OCI-LY3 (cell line): ENCODE data around the gene PLLP.

ENCODE experiments used
- CTCF ChIP-seq: fragments of 200-600, 300-600 bp; sonication (generic); IDR thresholded peaks from 2 replicates; pipeline ENCODE4 v1.5.1; 2014; ENCODE audit warnings: antibody characterized with exemption, low read length, low read depth
- EZH2phosphoT487 ChIP-seq: fragments of 200-600 bp; shearing (Covaris generic); IDR thresholded peaks from 2 replicates; pipeline ENCODE4 v1.6.1; 2018; ENCODE audit warnings: antibody characterized with exemption, mixed run types, low read depth

- TF ChIP-seq CTCF (no peak), EZH2phosphoT487 (no peak)
Measured at GRCh38 chr16:57297856-57298255, 13.4 kb upstream of the PLLP start.
